Hepatocyte (in vitro differentiated cells): Measurements from ENCODE around the gene CDC42EP5.

ENCODE experiments used
- EZH2 ChIP-seq: fragments of 200-600 bp; sonication (generic); IDR thresholded peaks from 2 replicates; pipeline ENCODE4 v1.6.1; 2016; ENCODE audit warnings: antibody characterized with exemption, mild to moderate bottlenecking, borderline replicate concordance
- EZH2phosphoT487 ChIP-seq: fragments of 200-600 bp; sonication (generic); IDR thresholded peaks from one replicate; pipeline ENCODE4 v1.6.1; 2018; ENCODE audit warnings: antibody characterized with exemption, mild to moderate bottlenecking, low read depth, moderate library complexity; ENCODE audit not compliant: unreplicated experiment, severe bottlenecking
- TF ChIP-seq, protein P1 (sequence below): fragments of 200-600 bp; sonication (generic); IDR thresholded peaks from 2 replicates; pipeline ENCODE4 v1.5.1; 2016; ENCODE audit warnings: antibody characterized with exemption, mild to moderate bottlenecking; ENCODE audit not compliant: poor library complexity

DNA sequence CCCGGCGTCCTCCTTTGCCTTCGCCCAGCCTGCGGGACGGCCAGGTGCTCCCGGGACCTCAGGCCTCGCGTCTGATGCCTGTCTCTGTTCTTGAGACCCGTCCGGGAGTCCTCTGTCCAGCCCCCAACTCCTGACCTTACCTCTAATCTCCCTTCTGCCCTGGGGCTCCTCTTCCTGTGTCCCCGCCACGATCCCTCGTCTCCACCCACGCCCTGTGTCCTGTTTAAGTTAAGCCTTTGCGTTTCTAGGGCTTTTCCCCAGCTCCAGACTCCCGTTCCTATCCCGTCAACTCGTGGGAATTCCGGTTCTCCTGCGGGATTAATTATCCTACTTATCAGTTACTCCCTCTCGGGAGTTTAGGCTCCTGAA is 23.4 kb downstream of the CDC42EP5 start:
- TF ChIP-seq, protein P1, sequence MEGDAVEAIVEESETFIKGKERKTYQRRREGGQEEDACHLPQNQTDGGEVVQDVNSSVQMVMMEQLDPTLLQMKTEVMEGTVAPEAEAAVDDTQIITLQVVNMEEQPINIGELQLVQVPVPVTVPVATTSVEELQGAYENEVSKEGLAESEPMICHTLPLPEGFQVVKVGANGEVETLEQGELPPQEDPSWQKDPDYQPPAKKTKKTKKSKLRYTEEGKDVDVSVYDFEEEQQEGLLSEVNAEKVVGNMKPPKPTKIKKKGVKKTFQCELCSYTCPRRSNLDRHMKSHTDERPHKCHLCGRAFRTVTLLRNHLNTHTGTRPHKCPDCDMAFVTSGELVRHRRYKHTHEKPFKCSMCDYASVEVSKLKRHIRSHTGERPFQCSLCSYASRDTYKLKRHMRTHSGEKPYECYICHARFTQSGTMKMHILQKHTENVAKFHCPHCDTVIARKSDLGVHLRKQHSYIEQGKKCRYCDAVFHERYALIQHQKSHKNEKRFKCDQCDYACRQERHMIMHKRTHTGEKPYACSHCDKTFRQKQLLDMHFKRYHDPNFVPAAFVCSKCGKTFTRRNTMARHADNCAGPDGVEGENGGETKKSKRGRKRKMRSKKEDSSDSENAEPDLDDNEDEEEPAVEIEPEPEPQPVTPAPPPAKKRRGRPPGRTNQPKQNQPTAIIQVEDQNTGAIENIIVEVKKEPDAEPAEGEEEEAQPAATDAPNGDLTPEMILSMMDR, result no peak
- no peak for TF ChIP-seq EZH2
- no peak for TF ChIP-seq EZH2phosphoT487
